Adrenal gland (tissue), 12 donors: ENCODE data around the gene ASAP2. TPM values are rescaled to one million over a fixed set of nuclear protein-coding genes. Genes with fewer than 3 reads are reported as not detected.
A peak's percentile ranks its signal among the peaks of the same experiment; 100 is the strongest.

Experiments
- DNase-seq, 7 donors: peaks; one replicate each; pipeline ENCODE4 v3.0.0-alpha.2; 2019 to 2020
- H3K27ac ChIP-seq, 5 donors: fragments of 200-600 bp; sonication (generic) in 4 of 5; 1 replicate in 3 of 5; 2 replicates in 2 of 5; pipeline versions ENCODE4 v1.5.1 to v1.8.0; 2016 to 2020; ENCODE audit warnings: mild to moderate bottlenecking in 1 of 5
- H3K27me3 ChIP-seq: fragments of 200-600 bp; 2 replicates; pipeline ENCODE4 v1.8.0; 2021
- H3K36me3 ChIP-seq, 2 donors: fragments of 200-600 bp; replicated peaks in 1 of 2; 1 replicate in 1 of 2; 2 replicates in 1 of 2; pipeline versions ENCODE4 v1.5.1 to v1.8.0; 2018 to 2022
- H3K4me1 ChIP-seq, 2 donors: fragments of 200-600 bp; replicated peaks in 1 of 2; 1 replicate in 1 of 2; 2 replicates in 1 of 2; pipeline versions ENCODE4 v1.5.1 to v1.8.0; 2018 to 2021
- H3K4me3 ChIP-seq, 4 donors: fragments of 200-600 bp; sonication (generic) in 3 of 4; one replicate each; pipeline ENCODE4 v1.5.1; 2016 to 2018
- H3K9me3 ChIP-seq, 3 donors: fragments of 200-600 bp; sonication (generic) in 1 of 3; replicated peaks in 1 of 3; 1 replicate in 2 of 3; 2 replicates in 1 of 3; pipeline versions ENCODE4 v1.5.1 to v1.8.0; 2016 to 2021
- CTCF ChIP-seq, 6 experiments: fragments of 450-650 bp in 4 of 6; fragments of 200-600 bp in 2 of 6; sonication (generic) in 1 of 6; IDR thresholded peaks; 1 replicate in 5 of 6; 2 replicates in 1 of 6; pipeline versions ENCODE4 v1.5.1 to v1.8.0; 2016 to 2021; ENCODE audit warnings: antibody characterized with exemption in 6 of 6, mild to moderate bottlenecking in 2 of 6, moderate library complexity in 1 of 6
- POLR2A ChIP-seq, 2 donors: fragments of 450-650 bp; IDR thresholded peaks; one replicate each; pipeline ENCODE4 v1.6.1; 2017; ENCODE audit warnings: antibody characterized with exemption in 2 of 2, mild to moderate bottlenecking in 2 of 2, moderate library complexity in 1 of 2
- WGBS, 4 donors: extraction: QIAGEN DNeasy Blood & Tissue Kit in 2 of 4; methylation state at CpG; one replicate each; pipeline versions ENCODE4 v1.1.5 to v1.1.7; 2013 to 2017; 5-methylcytosine and 5-hydroxymethylcytosine counted together
- intact Hi-C, 2 donors: fragments of 100-400 bp; cut with DNase I; formaldehyde crosslinking; loops; one replicate each; pipeline versions ENCODE4 v1.14.1 to v1.15.0; 2022 to 2023
- polyA plus RNA-seq, 3 donors: library from polyadenylated mRNA; stranded (reverse); fragments of 200-250 nt in 2 of 3; fragments of 350-450 nt in 1 of 3; fragmentation: Illumina TruSeq in 1 of 3; extraction: RNeasy Lipid Tissue Mini Kit (QIAGEN cat#74804) in 1 of 3; gene quantifications; one replicate each; pipeline ENCODE4 v1.2.3, GENCODE V29; 2013 to 2014
- total RNA-seq, 9 donors: library from RNA; depleted of rRNA in 4 of 9; stranded (reverse); fragments of >200 nt in 4 of 9; fragments of 120-200 nt in 1 of 9; fragmentation: NEBNext Ultra II Directional in 1 of 9; extraction: Animal tissue kit (Norgen Biotek cat#: 25700) in 1 of 9; gene quantifications; one replicate each; pipeline versions ENCODE4 v1.1.0 to v1.2.4, GENCODE V29; 2013 to 2023
- donor health status: healthy with polysubstance abuse.
- donor health status: Bipolar disorder and iron deficiency.
- donor health status: DM: yes; HTN: yes; CAD: no.
- donor health status: DM: no; HTN: no; CAD: no.
- donor health status: DM: no; HTN: no; CAD: no.
- donor health status: DM: yes; HTN: yes; CAD: no.

The ASAP2 gene
- total and polyA plus RNA-seq, 12 donors = 5.4 to 12.9 (median 7.7) TPM

DNA sequence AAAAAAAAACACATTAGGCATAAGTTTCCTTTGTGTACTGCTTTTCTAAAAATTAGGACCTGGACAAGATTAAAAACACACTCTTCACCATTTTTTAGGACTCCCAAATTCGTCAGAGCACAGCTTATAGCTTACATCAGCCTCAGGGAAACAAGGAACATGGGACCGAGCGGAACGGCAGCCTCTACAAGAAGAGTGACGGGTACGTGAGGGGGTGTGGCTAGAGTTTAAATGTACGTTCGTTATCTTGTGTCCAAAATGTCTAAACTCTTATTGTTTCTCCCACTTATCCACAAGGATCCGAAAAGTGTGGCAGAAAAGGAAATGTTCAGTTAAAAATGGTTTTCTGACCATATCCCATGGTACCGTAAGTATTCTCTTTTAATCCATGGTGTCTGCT is 137.8 kb downstream of the ASAP2 start:
- no peak overlapping the region for H3K27ac ChIP-seq
- H3K9me3 ChIP-seq = no peaks in the 10 kb centered on the region
- DNase-seq = no peak
- 93 to 96% (median 95%) methylated on average over 10 of the region's 10 CpGs for WGBS, 4 donors
- H3K36me3 ChIP-seq = peaks cover 0 to 7% of the 10 kb centered on the region in 2 donors
- no peaks in the 10 kb centered on the region for H3K4me1 ChIP-seq
- intact Hi-C loops = no loop called here
- H3K27me3 ChIP-seq = no peaks in the 10 kb centered on the region
- TF ChIP-seq CTCF (IDR thresholded peaks at IDR 0.05) (no peak), POLR2A (IDR thresholded peaks at IDR 0.05) (no peak)
- H3K4me3 ChIP-seq = no peak overlapping the region

GRCh38 chr2:9345343-9345742 is 138.7 kb downstream of the ASAP2 start:
- no peak overlapping the region for H3K27ac ChIP-seq
- no peak for TF ChIP-seq CTCF (IDR thresholded peaks at IDR 0.05)
- H3K36me3 ChIP-seq = peaks cover 0 to 7% of the 10 kb centered on the region in 2 donors
- no peaks in the 10 kb centered on the region for H3K4me1 ChIP-seq
- 80 to 86% (median 84%) methylated on average over 7 of the region's 7 CpGs for WGBS, 4 donors
- H3K4me3 ChIP-seq = no peak overlapping the region
- no peak for DNase-seq
- no peaks in the 10 kb centered on the region for H3K9me3 ChIP-seq
- intact Hi-C loops = no loop called here
- H3K27me3 ChIP-seq = no peaks in the 10 kb centered on the region

- intact Hi-C loops = no loop called here
- WGBS, 4 donors = 91 to 96% (median 94%) methylated on average over 10 of the region's 10 CpGs
- no peak for TF ChIP-seq CTCF (IDR thresholded peaks at IDR 0.05)
- TF ChIP-seq POLR2A (IDR thresholded peaks at IDR 0.05) = no peak
- Histone ChIP-seq H3K27ac (no peak overlapping the region), H3K9me3 (no peaks in the 10 kb centered on the region), H3K4me1 (no peaks in the 10 kb centered on the region), H3K4me3 (no peak overlapping the region), H3K27me3 (no peaks in the 10 kb centered on the region), H3K36me3 (peaks cover 0 to 7% of the 10 kb centered on the region in 2 donors)
- DNase-seq = no peak
Observed at GRCh38 chr2:9345997-9346396, 139.4 kb downstream of the ASAP2 start.

GRCh38 chr2:9346885-9347284 is 140.3 kb downstream of the ASAP2 start:
- TF ChIP-seq POLR2A (IDR thresholded peaks at IDR 0.05) (no peak), CTCF (IDR thresholded peaks at IDR 0.05) (no peak)
- no peak for DNase-seq
- Histone ChIP-seq H3K9me3 (no peaks in the 10 kb centered on the region), H3K4me1 (no peaks in the 10 kb centered on the region), H3K27ac (peak overlapping the region in 2 of 5 donors; percentile 27 to 69), H3K4me3 (no peak overlapping the region), H3K36me3 (peaks cover 0 to 6% of the 10 kb centered on the region in 2 donors), H3K27me3 (no peaks in the 10 kb centered on the region)
- 87 to 95% (median 90%) methylated on average over 9 of the region's 9 CpGs for WGBS, 4 donors
- intact Hi-C loops = no loop called here
